NT2/D1 (cell line): ENCODE data around the gene CYB561A3.

ENCODE experiments used
- SUZ12 ChIP-seq: IDR thresholded peaks from 2 replicates; pipeline ENCODE4 v1.6.1; 2011; ENCODE audit not compliant: insufficient read length, insufficient read depth; ENCODE audit errors: extremely low read depth
- YY1 ChIP-seq: IDR thresholded peaks from 2 replicates; pipeline ENCODE4 v1.6.1; 2011; ENCODE audit not compliant: insufficient read length, insufficient read depth
- ZNF274 ChIP-seq: IDR thresholded peaks from 2 replicates; pipeline ENCODE4 v1.6.1; 2011; ENCODE audit warnings: mild to moderate bottlenecking, low read depth, low read length

GRCh38 chr11:61305417-61305816 lies 56.3 kb downstream of the CYB561A3 start:
- TF ChIP-seq SUZ12 = no peak
- no peak for TF ChIP-seq YY1
- TF ChIP-seq ZNF274 = no peak
